ENCODE measurements around the gene RIMOC1. TPM values are rescaled to one million over a fixed set of nuclear protein-coding genes. Genes with fewer than 3 reads are reported as not detected.

The RIMOC1 gene
- total and polyA plus RNA-seq, 2 of the 8 experiments (the other 6 are each of a cell fraction or from before 2014, with no cell fraction given) = 20.6 to 35.1 TPM

- TF ChIP-seq GABPA (IDR thresholded peaks at IDR 0.05; ENCODE audit: borderline replicate concordance, insufficient read depth, low read length) (no peak), CTBP2 (IDR thresholded peaks at IDR 0.05; ENCODE audit: borderline replicate concordance, insufficient read depth, insufficient read length, low read length) (no peak), SIX5 (IDR thresholded peaks at IDR 0.05; ENCODE audit: low read depth, low read length) (no peak), SRF (IDR thresholded peaks at IDR 0.05; ENCODE audit: low read depth, low read length) (no peak)
Observed at GRCh38 chr5:41856644-41857491, 47.3 kb upstream of the RIMOC1 start (continued).

Data from H1 (cell line).